ENCODE measurements around the gene DUSP10. TPM values are rescaled to one million over a fixed set of nuclear protein-coding genes. Genes with fewer than 3 reads are reported as not detected.

Gene DUSP10
- polyA plus RNA-seq, 3 donors: 2.6 to 4.8 (median 3.5) TPM

- DNase-seq: no peak
Measured at GRCh38 chr1:221655766-221656305, 86.1 kb downstream of the DUSP10 start.

Measured in renal pelvis (tissue), 4 donors.